ENCODE results near the gene TTC16.
"Not testable (repeated sequence)": the region's sequence is repeated elsewhere in the genome, so short reads cannot be mapped to it uniquely, and the experiment has no call there.

The TTC16 gene

DNA sequence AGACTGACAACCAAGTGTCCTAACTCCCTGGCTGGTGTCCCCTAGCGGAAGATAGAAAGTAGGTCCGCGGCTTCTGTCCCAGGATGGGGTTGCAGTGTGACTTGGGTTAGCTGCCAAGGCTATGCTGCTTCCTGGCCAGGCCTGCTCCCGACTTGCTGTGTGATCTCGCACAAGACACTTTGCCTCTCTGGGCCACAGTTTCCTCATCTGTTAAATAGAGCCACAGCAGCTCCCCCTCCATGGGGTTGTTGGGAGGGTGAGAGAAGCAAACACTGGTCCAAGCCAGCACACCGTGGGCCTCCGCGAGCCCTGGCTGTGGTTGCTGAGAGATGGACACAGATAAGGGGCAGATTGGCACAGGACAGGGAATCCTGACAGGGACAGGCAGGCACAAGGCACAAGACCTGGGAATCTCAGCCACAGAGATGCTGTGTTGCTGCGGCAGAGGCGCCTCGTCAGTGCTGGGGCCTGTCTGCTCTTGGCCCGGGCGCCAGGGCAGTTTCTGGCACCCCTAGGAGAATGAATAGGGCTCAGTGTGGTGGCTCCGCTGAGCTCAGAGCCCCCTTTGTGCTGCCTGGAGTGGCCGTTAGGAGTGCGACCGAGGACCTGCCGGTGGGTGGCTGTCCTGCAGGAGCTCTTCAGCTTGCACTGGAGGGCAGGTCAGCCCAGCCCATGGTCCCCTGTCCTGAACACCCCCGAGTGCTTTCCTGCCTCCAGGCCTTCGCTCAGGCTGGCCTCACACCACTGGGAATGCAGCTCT is 64.4 kb downstream of the TTC16 start:
- TF ChIP-seq, protein P1, sequence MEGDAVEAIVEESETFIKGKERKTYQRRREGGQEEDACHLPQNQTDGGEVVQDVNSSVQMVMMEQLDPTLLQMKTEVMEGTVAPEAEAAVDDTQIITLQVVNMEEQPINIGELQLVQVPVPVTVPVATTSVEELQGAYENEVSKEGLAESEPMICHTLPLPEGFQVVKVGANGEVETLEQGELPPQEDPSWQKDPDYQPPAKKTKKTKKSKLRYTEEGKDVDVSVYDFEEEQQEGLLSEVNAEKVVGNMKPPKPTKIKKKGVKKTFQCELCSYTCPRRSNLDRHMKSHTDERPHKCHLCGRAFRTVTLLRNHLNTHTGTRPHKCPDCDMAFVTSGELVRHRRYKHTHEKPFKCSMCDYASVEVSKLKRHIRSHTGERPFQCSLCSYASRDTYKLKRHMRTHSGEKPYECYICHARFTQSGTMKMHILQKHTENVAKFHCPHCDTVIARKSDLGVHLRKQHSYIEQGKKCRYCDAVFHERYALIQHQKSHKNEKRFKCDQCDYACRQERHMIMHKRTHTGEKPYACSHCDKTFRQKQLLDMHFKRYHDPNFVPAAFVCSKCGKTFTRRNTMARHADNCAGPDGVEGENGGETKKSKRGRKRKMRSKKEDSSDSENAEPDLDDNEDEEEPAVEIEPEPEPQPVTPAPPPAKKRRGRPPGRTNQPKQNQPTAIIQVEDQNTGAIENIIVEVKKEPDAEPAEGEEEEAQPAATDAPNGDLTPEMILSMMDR (IDR thresholded peaks at IDR 0.05; ENCODE audit: insufficient read depth, low read length, missing control alignments): no peak
- no peak for DNase-seq (ENCODE audit: low read depth, low spot score)

DNA sequence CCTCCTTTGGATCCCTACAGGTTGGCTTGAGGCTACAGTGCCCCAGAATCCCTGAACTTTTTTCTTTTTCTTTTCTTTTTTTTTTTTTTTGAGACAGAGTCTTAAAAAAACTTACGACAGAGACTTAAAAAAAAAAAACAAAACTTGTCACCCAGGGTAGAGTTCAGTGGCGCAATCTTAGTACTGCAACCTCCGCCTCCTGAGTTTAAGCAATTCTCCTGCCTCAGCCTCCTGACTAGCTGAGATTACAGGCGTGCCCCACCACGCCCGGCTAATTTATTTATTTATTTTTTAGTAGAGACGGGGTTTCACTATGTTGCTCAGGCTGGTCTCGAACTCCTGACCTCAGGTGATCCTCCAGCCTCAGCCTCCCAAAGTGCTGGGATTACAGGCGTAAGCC is 65.0 kb downstream of the TTC16 start:
- DNase-seq (ENCODE audit: low read depth, low spot score); H3K4me3 ChIP-seq (ENCODE audit: low read depth, low read length); POLR2A ChIA-PET: not testable (repeated sequence)
- CTCF ChIA-PET: interaction anchor here (0.8 to 10.9 kb wide), 4 partner anchors 10 to 191 kb away, joined by 3 to 69 read pairs (median 4); partner anchors contain the start of gene TOR2A

More for the DNA sequence above, 64.4 kb downstream of the TTC16 start:
- ChIA-PET POLR2A (no interaction called here), CTCF (interaction anchor here (0.8 to 10.9 kb wide), 6 partner anchors 9 to 190 kb away, joined by 3 to 69 read pairs (median 4); partner anchors contain the start of gene TOR2A)
- H3K4me3 ChIP-seq (ENCODE audit: low read depth, low read length): no peak overlapping the region

Data from AG04449 (cell line).